Transverse colon (tissue), 4 donors: ENCODE results near the gene HARBI1.

Experiments used
- EP300 ChIP-seq: sonication (generic); formaldehyde crosslinking; IDR thresholded peaks from one replicate; pipeline ENCODE4 v1.6.1; 2017; ENCODE audit warnings: antibody characterized with exemption, low read depth
- POLR2A ChIP-seq: fragments of 450-650 bp; IDR thresholded peaks from one replicate; pipeline ENCODE4 v1.6.1; 2016; ENCODE audit warnings: antibody characterized with exemption, mild to moderate bottlenecking, moderate library complexity
- POLR2AphosphoS5 ChIP-seq, 3 donors: sonication (generic); formaldehyde crosslinking; IDR thresholded peaks; one replicate each; pipeline ENCODE4 v1.6.1; 2016; ENCODE audit warnings: antibody characterized with exemption in 3 of 3
- TF ChIP-seq, protein P1 (sequence below), 5 experiments: fragments of 200-600 bp in 3 of 5; fragments of 450-650 bp in 2 of 5; sonication (generic) in 3 of 5; IDR thresholded peaks; 1 replicate in 2 of 5; 2 replicates in 3 of 5; pipeline ENCODE4 v1.5.1; 2016 to 2017; ENCODE audit warnings: antibody characterized with exemption in 5 of 5, inconsistent platforms in 3 of 5, mild to moderate bottlenecking in 2 of 5, moderate library complexity in 1 of 5

DNA sequence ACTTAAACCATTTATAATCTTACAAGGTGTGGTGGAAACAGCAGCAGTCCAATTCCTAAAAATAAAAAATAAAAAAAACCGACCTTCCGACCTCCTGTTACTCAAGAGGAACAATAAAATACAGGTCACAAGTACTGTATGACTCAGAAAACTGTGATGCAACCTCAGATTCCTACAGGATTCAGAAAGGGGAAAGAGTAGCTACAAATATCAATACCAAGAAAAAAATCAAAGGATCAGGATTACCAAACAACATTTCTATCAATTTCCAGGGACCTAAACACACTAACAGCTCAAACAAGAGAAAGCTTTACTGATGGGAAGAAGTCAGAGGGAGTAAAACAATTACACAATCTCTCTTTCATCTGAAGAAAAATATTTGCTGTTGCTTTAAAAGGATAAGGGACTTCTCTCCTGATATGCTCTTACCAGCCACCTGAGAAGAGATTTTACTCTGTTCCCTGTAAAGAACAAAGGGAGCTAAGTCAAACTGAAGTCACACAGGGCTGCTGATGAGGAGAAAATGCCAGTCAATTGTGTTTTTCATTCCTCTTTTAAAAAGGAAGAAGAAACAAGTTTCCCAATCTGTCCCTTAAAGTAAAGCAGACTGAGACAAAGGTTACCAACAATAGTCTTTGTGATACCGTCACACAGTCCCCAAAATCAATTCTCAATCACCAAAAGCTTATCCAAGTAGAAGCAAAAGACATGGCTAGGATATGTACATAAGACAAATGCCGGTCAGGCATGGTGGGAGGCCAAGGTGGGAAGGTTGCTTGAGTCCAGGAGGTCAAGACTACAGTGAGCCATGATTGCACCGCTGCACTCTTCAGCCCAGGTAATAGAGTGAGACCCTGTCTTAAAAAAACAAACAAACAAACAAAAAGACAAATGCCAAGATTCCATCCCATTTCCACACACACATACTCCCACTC, 62.5 kb downstream of the HARBI1 start:
- TF ChIP-seq POLR2AphosphoS5 (IDR thresholded peaks at IDR 0.05): peak; percentile 37 to 80 (median 55)
- TF ChIP-seq, protein P1, sequence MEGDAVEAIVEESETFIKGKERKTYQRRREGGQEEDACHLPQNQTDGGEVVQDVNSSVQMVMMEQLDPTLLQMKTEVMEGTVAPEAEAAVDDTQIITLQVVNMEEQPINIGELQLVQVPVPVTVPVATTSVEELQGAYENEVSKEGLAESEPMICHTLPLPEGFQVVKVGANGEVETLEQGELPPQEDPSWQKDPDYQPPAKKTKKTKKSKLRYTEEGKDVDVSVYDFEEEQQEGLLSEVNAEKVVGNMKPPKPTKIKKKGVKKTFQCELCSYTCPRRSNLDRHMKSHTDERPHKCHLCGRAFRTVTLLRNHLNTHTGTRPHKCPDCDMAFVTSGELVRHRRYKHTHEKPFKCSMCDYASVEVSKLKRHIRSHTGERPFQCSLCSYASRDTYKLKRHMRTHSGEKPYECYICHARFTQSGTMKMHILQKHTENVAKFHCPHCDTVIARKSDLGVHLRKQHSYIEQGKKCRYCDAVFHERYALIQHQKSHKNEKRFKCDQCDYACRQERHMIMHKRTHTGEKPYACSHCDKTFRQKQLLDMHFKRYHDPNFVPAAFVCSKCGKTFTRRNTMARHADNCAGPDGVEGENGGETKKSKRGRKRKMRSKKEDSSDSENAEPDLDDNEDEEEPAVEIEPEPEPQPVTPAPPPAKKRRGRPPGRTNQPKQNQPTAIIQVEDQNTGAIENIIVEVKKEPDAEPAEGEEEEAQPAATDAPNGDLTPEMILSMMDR (IDR thresholded peaks at IDR 0.05): no peak
- no peak for TF ChIP-seq EP300
- no peak for TF ChIP-seq POLR2A
